Measurements from ENCODE around the gene PAIP2.

The PAIP2 gene

GRCh38 chr5:139410121-139410992 lies 68.7 kb downstream of the PAIP2 start:
- no peak for DNase-seq (ENCODE audit: low read depth, low spot score)

GRCh38 chr5:139410993-139411828 lies 69.6 kb downstream of the PAIP2 start:
- DNase-seq (ENCODE audit: low read depth, low spot score) = no peak

GRCh38 chr5:139413153-139413552 lies 71.5 kb downstream of the PAIP2 start:
- no peak for DNase-seq (ENCODE audit: low read depth, low spot score)

GRCh38 chr5:139413963-139414362 lies 72.3 kb downstream of the PAIP2 start:
- no peak for DNase-seq (ENCODE audit: low read depth, low spot score)

GRCh38 chr5:139414581-139415130 lies 73.0 kb downstream of the PAIP2 start:
- no peak for DNase-seq (ENCODE audit: low read depth, low spot score)

GRCh38 chr5:139415221-139415861 lies 73.7 kb downstream of the PAIP2 start:
- DNase-seq (ENCODE audit: low read depth, low spot score) = no peak

GRCh38 chr5:139415869-139416268 lies 74.2 kb downstream of the PAIP2 start:
- DNase-seq (ENCODE audit: low read depth, low spot score) = no peak

GRCh38 chr5:139416651-139417050 lies 75.0 kb downstream of the PAIP2 start:
- no peak for DNase-seq (ENCODE audit: low read depth, low spot score)

GRCh38 chr5:139417214-139417613 lies 75.6 kb downstream of the PAIP2 start:
- no peak for DNase-seq (ENCODE audit: low read depth, low spot score)

GRCh38 chr5:139418793-139419192 lies 77.1 kb downstream of the PAIP2 start:
- DNase-seq (ENCODE audit: low read depth, low spot score) = no peak
